HL-60/S4 treated with retinoic acid at 250 ng/mL for 4 days and 3 days (cell line): ENCODE data around the gene TNNI3.
"Not testable (repeated sequence)": the region's sequence is repeated elsewhere in the genome, so short reads cannot be mapped to it uniquely, and the experiment has no call there.

ENCODE experiments used
- in situ Hi-C: fragments of 300-500 bp; cut with MboI; formaldehyde crosslinking; loops from 2 replicates; pipeline ENCODE4 v1.7.0; 2022; ENCODE audit warnings: low sequenced_read_pairs

The TNNI3 gene

DNA sequence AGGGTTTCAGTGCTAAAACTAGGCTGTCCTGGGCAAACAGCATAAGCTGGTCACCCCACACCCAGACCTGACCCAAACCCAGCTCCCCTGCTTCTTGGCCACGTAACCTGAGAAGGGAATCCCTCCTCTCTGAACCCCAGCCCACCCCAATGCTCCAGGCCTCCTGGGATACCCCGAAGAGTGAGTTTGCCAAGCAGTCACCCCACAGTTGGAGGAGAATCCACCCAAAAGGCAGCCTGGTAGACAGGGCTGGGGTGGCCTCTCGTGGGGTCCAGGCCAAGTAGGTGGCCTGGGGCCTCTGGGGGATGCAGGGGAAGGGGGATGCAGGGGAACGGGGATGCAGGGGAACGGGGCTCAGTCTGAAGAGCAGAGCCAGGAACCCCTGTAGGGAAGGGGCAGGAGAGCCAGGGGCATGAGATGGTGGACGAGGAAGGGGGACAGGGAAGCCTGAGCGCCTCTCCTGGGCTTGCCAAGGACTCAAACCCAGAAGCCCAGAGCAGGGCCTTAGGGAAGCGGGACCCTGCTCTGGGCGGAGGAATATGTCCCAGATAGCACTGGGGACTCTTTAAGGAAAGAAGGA is 42.9 kb downstream of the TNNI3 start:
- in situ Hi-C loops, result no loop called here

DNA sequence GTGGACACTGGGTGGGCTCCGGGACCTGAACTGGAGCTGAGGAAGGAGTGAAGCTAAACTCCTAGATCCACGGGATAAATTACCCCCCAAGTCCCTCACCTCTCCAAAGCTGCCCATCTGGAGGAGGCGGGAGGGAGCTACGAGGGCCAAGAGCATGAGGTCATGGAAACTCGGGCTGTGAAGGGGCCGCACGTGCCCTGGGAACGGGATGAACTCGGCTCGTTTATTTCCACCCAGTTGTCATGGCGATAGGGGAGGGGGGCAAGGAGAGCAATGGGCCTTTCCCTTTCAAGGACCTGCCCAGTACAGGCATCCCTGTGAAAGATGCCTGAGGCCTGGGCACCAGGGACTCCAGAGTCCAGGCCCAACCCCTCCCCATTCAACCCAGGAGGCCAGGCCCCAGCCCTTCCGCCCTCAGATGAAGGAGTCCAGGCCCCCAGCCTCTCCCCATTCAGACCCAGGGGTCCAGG is 43.9 kb downstream of the TNNI3 start:
- in situ Hi-C loops, result no loop called here

DNA sequence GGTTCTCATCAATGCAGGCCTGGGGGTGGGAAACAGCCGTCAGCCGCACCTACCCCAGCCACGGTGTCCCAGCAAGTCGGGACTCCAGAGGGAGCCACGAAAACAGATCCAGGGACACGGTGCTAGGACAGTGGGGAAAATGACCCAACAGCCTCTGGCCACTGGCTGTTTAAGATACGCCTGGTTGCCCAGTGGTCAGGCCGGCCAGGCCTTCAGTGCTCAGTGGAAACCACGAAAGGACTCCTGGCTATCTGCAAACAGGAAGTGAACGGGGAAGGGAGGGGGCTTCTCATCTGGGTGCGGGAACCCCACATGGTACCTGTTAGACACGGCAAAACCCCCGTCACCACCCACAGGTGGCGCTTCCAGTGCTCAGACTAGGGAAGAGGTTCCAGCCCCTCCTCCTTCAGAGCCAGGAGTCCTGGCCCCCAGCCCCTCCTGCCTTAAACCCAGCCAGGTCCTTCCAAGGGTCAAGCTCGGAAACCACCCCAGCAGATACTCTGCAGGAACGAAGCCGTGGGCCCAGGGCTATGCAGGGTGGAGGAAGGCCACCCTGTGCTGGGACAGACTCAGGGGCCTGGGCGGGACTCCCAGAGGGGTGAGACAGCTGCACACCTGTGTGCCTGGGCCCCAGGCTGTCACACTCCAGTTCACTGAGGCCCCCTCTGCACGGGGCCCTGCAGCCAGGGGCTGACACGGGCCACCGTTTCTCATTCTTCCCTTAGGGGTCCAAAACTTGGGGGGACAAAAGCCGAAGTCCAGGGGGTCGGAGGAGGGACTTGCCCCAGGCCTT is 44.6 kb downstream of the TNNI3 start:
- in situ Hi-C loops, result no loop called here

DNA sequence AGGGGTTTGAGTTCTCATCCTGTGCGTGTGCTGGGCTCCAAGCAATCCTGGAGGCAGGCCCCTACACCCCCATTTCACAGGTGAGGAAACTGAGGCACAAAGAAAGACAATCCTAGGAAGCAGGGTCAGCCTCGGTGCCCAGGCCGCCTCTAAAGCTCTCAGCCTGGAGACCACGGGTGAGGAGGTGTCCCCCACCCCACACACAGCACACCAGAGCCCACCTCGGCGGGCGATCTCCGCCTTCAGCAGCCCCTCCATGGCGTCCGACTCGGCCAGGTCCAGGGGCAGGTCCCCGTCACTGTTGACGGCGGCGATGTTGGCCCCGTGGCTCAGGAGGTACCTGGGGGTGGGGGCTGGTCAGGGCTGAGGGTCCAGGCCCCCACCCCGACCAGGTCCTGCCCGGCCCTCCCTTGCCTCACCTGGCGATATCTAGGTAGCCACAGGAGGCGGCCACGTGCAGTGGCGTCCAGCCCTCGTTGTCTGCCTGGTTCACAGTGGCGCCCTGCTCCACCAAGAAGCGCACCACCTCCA is 45.2 kb downstream of the TNNI3 start:
- in situ Hi-C loops, result no loop called here

DNA sequence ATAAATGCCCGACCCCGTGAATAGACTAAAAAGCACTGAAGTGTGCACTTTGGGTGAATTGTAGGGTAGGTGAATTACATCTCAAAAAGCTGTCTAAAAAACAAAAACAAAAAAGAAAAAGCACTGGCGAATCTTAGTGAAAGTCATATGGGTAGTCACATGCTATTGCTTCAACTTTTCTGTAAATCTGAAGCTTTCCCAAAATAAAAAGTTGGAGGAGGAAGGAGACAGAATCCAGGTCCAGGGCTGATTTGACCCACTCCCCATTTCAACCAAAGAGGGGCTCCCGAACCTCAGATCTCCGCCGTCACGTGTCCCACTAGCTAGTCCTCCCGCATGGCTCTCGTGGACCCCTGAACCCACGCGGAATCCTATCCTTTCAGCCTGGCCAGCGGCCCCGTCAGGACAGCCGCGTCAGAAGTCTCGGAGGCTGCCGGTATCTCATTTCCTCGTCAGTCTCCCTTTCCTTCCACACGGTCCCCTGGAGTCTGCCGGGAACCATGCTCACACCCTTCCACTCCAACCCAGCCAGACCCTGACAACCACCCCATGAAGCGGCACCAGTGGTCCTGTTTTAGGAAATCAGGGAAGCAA is 46.2 kb downstream of the TNNI3 start:
- in situ Hi-C loops, result no loop called here

DNA sequence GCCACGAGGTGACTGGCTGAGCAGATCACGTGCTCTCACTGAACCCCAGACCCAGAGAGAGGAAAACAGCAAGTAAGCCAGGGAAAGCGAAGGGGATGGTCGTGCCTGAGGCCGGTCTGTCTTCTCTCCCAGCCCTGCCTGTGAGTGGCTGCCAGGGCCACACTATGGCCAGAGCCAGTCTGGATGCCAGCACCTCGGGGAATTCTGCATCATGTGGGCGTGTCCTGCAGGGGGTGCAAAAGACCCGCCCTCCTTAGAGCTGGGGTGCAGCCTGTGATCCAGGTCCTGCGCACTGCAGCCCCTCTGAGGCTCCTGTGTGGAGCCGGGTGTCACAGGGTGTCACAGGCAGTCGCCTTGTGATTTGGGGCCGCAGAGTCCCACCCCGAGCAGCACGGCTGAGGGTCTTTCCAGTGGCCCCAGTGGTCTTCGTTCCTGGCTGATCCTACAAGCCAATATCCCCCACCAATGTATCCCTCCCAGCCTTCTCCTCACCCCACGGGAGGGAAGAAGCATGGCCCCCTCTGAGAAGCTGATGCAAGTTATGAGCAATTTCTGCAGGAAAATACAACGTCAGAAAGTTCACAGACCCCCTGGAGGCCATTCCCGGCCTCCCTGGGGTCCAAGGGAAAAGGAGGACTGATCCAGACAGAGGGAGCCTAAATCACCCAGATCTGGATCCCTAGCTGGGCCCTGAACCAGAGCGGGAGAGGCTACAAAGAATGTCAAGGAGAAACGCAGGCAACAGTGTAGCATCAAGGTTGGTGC is 47.8 kb downstream of the TNNI3 start:
- in situ Hi-C loops, result no loop called here

DNA sequence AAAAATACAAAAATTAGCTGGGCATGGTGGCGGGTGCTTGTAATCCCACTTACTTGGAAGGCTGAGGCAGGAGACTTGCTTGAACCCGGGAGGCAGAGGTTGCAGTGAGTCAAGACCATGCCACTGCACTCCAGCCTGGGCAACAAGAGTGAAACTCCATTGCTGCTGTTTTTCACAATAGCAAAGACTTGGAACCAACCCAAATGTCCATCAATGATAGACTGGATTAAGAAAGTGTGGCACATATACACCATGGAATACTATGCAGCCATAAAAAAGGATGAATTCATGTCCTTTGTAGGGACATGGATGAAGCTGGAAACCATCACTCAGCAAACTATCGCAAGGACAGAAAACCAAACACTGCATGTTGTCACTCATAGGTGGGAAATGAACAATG is 50.3 kb downstream of the TNNI3 start:
- in situ Hi-C loops, result not testable (repeated sequence)

DNA sequence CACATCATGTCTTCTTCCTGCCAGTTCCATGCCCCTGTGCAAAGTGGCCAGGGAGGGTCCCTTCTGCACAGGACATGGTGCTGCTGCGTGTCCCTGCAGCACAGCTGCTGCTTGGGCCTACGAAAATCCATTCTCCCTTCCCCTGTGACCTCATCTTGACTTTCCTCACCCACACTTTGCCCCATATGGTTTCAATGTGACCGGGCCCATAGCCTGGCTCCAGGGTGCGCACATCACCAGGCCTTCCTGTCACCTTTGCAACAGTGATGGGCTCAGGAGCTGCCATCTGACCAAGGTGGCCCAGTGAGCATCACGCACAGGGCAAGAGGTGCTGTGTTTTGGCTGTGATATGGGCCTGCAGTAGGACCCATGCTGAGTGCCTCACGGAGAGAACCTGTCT is 50.9 kb downstream of the TNNI3 start:
- in situ Hi-C loops, result no loop called here

DNA sequence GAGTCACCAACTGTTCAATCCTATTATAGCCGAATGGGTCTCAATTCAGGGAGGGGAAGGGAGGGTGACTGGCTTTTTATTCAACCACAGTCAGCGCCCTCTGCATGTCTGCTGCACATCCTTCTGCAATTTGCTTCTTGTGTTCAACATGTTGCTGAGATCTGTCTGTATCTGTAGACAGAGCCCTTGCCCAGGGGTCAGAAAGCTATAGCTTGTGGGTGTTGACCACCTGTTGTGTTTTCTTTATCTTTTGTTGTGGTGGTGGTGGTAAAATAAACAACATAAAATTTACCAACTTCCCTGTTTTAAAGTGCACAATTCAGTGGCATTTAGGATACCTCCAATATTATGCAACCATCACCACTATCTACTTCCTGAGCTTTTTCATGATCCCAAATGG is 52.3 kb downstream of the TNNI3 start:
- in situ Hi-C loops, result no loop called here

DNA sequence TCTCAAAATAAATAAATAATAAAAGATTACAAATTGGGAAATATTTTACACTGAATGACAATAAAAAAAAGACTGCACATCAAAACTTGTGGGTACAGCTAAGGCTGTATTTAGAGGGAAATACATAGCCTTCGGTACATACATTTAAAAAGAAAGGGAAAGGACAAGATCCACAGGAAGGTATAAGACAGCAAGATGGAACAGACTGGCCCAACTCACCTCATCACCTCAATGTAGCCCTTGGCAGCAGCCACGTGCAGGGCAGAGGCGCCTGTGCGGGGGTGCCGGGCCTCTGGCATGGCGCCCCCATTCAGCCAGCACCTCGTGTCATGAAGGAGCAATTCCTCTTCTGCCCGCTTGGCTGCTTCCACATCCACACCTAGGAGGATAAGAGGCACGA is 54.3 kb downstream of the TNNI3 start:
- in situ Hi-C loops, result no loop called here
